OCI-LY7 (cell line): Measurements from ENCODE around the gene INTU. TPM values are rescaled to one million over a fixed set of nuclear protein-coding genes. Genes with fewer than 3 reads are reported as not detected.

Source experiments
- BruUV-seq: library from RNA; stranded (reverse); fragments of 400-500 nt; replicated peaks from 2 replicates; lab custom pipeline; 2021; lab: Mats Ljungman, UMichigan
- CTCF ChIA-PET: fragments of 300-600 bp; sonication (Branson Sonifier 250); formaldehyde crosslinking; loops from one replicate; lab custom pipeline; 2022; ENCODE audit warnings: antibody characterized with exemption; ENCODE audit not compliant: unreplicated experiment; lab: Charles Lee
- POLR2A ChIA-PET: fragments of 300-600 bp; sonication (Branson Sonifier 250); formaldehyde crosslinking; loops from one replicate; lab custom pipeline; 2022; ENCODE audit warnings: antibody characterized with exemption; lab: Charles Lee
- DNase-seq: peaks from one replicate; pipeline ENCODE4 v3.0.0-alpha.2; 2015; ENCODE audit warnings: low spot score
- H2AFZ ChIP-seq: fragments of 200-600 bp; sonication (generic), shearing (Covaris generic); 2 replicates; pipeline ENCODE4 v1.6.1; 2014; ENCODE audit warnings: mild to moderate bottlenecking, antibody characterized with exemption, low read length, moderate library complexity
- H3K27ac ChIP-seq: fragments of 200-600 bp; sonication (generic); 2 replicates; pipeline ENCODE4 v1.5.1; 2014; ENCODE audit warnings: mixed run types, low read depth, mild to moderate bottlenecking, moderate library complexity, low read length, inconsistent platforms; ENCODE audit not compliant: poor library complexity, severe bottlenecking
- H3K36me3 ChIP-seq: fragments of 200-600 bp; sonication (generic); 2 replicates; pipeline ENCODE4 v1.6.1; 2014; ENCODE audit warnings: mild to moderate bottlenecking, antibody characterized with exemption, low read length, moderate library complexity, mixed read lengths; ENCODE audit not compliant: insufficient read depth
- H3K4me1 ChIP-seq: fragments of 200-600 bp; sonication (generic); 2 replicates; pipeline ENCODE4 v1.5.1; 2014; ENCODE audit warnings: mild to moderate bottlenecking, low read length; ENCODE audit not compliant: insufficient read depth, poor library complexity, severe bottlenecking
- H3K4me2 ChIP-seq: fragments of 200-600 bp; sonication (generic); 2 replicates; pipeline ENCODE4 v1.6.1; 2014; ENCODE audit warnings: mild to moderate bottlenecking, low read length
- H3K4me3 ChIP-seq: fragments of 200-600 bp; sonication (generic); 2 replicates; pipeline ENCODE4 v1.5.1; 2014; ENCODE audit warnings: mild to moderate bottlenecking, low read depth, low read length; ENCODE audit not compliant: poor library complexity, severe bottlenecking
- H3K79me2 ChIP-seq: fragments of 200-600 bp; sonication (generic); 2 replicates; pipeline ENCODE4 v1.6.1; 2016; ENCODE audit warnings: low read depth, mild to moderate bottlenecking, low read length, moderate library complexity, mixed read lengths; ENCODE audit not compliant: insufficient read depth
- H3K9me2 ChIP-seq: fragments of 200-600 bp; sonication (generic); 2 replicates; pipeline ENCODE4 v1.6.1; 2016; ENCODE audit warnings: mild to moderate bottlenecking, low read length, mixed read lengths; ENCODE audit not compliant: insufficient read depth
- H3K9me3 ChIP-seq: fragments of 200-600 bp; sonication (generic); 2 replicates; pipeline ENCODE4 v1.6.1; 2014; ENCODE audit warnings: mild to moderate bottlenecking, mixed run types, low read length, mixed read lengths
- H4K20me1 ChIP-seq: fragments of 200-600 bp; sonication (generic); 2 replicates; pipeline ENCODE4 v1.6.1; 2014; ENCODE audit warnings: mild to moderate bottlenecking, antibody characterized with exemption, low read length, moderate library complexity, mixed read lengths; ENCODE audit not compliant: insufficient read depth
- CTCF ChIP-seq: fragments of 200-600 bp; sonication (generic); conservative IDR thresholded peaks from 2 replicates; pipeline ENCODE4 v1.5.1; 2014; ENCODE audit warnings: mild to moderate bottlenecking, antibody characterized with exemption, low read length, moderate library complexity, mixed read lengths
- EZH2phosphoT487 ChIP-seq: fragments of 200-600 bp; sonication (generic); IDR thresholded peaks from 2 replicates; pipeline ENCODE4 v1.6.1; 2018; ENCODE audit warnings: low read depth, borderline replicate concordance, mild to moderate bottlenecking, mixed run types, antibody characterized with exemption, low read length, moderate library complexity, mixed read lengths
- intact Hi-C: fragments of 100-400 bp; cut with micrococcal nuclease; formaldehyde crosslinking; loops from one replicate; pipeline ENCODE4 v1.10.0; 2022; ENCODE audit not compliant: unreplicated experiment
- total RNA-seq, 2 experiments: library from RNA; depleted of rRNA in 1 of 2; stranded (reverse); fragments of >200 nt in 1 of 2; shearing (Covaris generic) in 1 of 2; gene quantifications; 2 replicates each; pipeline ENCODE4 v1.2.3, GENCODE V29; 2014 to 2022

Gene INTU
- total RNA-seq, 2 experiments from 2014 or later: not detected

DNA sequence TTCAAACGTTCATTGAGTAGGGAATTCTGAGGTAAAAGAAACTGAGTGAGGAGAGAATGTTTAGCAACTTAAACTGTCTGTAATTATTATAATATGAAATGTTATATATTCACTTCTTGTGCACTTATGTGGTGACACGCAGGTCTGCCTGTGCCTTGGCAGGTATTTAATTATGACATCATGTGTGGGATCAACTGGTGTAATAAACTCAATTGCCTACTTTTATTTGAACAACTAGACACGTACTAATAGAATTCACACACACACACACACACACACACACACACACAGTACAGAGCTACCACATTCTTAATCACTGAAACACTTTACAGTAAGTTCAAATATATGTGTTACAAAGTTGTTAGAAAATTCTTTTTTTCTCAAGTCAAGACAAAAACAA lies 76.7 kb downstream of the INTU start:
- Histone ChIP-seq H3K27ac (no peak overlapping the region), H2AFZ (no peak overlapping the region)
- no peak for TF ChIP-seq EZH2phosphoT487
- no peak for TF ChIP-seq CTCF

GRCh38 chr4:127730142-127730913 lies 97.6 kb downstream of the INTU start, which contains the start of gene SLC25A31:
Gene SLC25A31, plus strand, starts transcription at chr4:127730400. Its CDS starts 146 bp downstream, at chr4:127730546.
- no peak for TF ChIP-seq CTCF
- TF ChIP-seq EZH2phosphoT487: no peak
- ChIA-PET CTCF (no interaction called here), POLR2A (no interaction called here)
- Histone ChIP-seq H2AFZ (no peak within 1 kb of the TSS), H3K9me3 (no peaks in the 10 kb centered on the region), H4K20me1 (no peaks in the 10 kb centered on the region), H3K4me1 (no peaks in the 10 kb centered on the region), H3K9me2 (no peaks in the 10 kb centered on the region), H3K79me2 (no peaks in the 10 kb centered on the region), H3K4me2 (no peak within 1 kb of the TSS), H3K36me3 (no peaks in the 10 kb centered on the region), H3K27ac (no peak within 1 kb of the TSS), H3K4me3 (no peak within 1 kb of the TSS)
- no TSS peak for BruUV-seq
- no peak for DNase-seq
- intact Hi-C loops: no loop called here

More for the DNA sequence above, 76.7 kb downstream of the INTU start:
- Histone ChIP-seq H3K9me3 (no peaks in the 10 kb centered on the region), H3K36me3 (no peaks in the 10 kb centered on the region), H4K20me1 (no peaks in the 10 kb centered on the region), H3K4me1 (no peaks in the 10 kb centered on the region), H3K9me2 (no peaks in the 10 kb centered on the region), H3K4me2 (no peak overlapping the region), H3K79me2 (no peaks in the 10 kb centered on the region), H3K4me3 (no peak overlapping the region)
- ChIA-PET CTCF (no interaction called here), POLR2A (interaction anchor here (0.9 kb wide), 1 partner anchor 9 kb away, joined by 3 read pairs; no protein-coding TSS in a partner anchor)
- intact Hi-C loops: no loop called here
- no TSS peak for BruUV-seq
- no peak for DNase-seq

DNA sequence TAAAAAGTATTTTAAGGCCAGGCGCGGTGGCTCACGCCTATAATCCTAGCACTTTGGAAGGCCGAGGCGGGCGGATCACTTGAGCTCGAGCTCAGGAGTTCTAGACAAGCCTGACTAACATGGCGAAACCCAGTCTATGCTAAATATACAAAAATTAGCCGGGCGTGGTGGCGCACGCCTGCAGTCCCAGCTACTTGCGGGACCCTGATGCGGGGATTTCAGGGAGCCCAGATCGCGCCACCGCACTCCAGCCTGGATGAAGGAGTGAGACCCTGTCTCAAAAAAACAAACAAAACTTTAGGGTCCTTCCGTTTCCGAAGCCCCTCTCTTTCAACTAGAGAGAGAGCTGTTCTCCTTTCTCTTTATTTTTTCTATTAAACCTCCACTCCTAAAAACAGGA lies 98.6 kb downstream of the INTU start:
- BruUV-seq: no TSS peak
- ChIA-PET CTCF (interaction anchor here (0.6 kb wide), 1 partner anchor 151 kb away, joined by 3 read pairs; no protein-coding TSS in a partner anchor), POLR2A (interaction anchor here (0.6 kb wide), 1 partner anchor 9 kb away, joined by 3 read pairs; no protein-coding TSS in a partner anchor)
- H2AFZ ChIP-seq: no peak overlapping the region
- H3K4me1 ChIP-seq: no peaks in the 10 kb centered on the region
- TF ChIP-seq EZH2phosphoT487: no peak
- TF ChIP-seq CTCF: no peak
- no peak overlapping the region for H3K4me2 ChIP-seq
- intact Hi-C loops: no loop called here
- H4K20me1 ChIP-seq: no peaks in the 10 kb centered on the region
- H3K4me3 ChIP-seq: no peak overlapping the region
- no peaks in the 10 kb centered on the region for H3K36me3 ChIP-seq
- no peaks in the 10 kb centered on the region for H3K9me2 ChIP-seq
- H3K9me3 ChIP-seq: no peaks in the 10 kb centered on the region
- no peaks in the 10 kb centered on the region for H3K79me2 ChIP-seq
- no peak for DNase-seq
- no peak overlapping the region for H3K27ac ChIP-seq
